Measurements from ENCODE around the gene CDV3. TPM values are rescaled to one million over a fixed set of nuclear protein-coding genes. Genes with fewer than 3 reads are reported as not detected.

Gene CDV3
- total RNA-seq, 2 experiments from 2014 or later = 171 to 296 TPM

DNA sequence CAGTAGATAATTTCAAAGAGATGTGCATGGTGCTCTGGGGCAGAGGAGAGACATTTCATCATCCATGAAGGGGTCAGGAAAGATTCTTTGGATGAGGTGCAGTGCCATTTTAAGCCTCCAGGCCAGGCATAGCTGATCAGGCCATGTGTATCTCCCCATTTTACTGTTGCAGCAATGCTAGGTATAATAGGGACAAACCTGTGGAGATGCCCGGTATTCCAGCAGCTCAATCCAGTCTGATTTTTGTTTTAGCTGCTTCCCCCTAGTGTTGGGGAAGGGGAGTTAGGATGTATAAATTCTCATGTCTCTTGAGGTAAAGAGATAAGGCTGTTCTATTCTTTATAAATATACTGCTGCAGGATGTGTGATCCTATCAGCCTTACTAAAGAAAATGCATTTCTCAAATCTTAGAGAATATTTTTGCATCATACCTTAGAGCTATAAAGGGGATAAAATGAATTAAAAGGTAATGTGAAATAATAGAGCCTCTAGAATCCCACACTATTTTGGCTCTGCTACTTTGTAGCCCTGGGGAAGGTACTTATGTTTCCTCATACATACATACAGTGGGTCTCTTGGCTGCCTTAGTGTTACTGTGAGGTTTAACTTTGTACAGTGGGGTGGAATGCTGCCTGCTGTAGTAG lies 5.2 kb downstream of the CDV3 start:
- no peaks in the 10 kb centered on the region for H3K9me2 ChIP-seq (ENCODE audit: insufficient read depth, low read length)
- H3K36me3 ChIP-seq (ENCODE audit: insufficient read depth, low read length) = peaks cover 91% of the 10 kb centered on the region
- no peaks in the 10 kb centered on the region for H3K9me3 ChIP-seq (ENCODE audit: low read length)
- CTCF ChIA-PET (ENCODE audit: unreplicated experiment) = interaction anchor here (2.5 kb wide), 1 partner anchor 111 kb away, joined by 7 read pairs; no protein-coding TSS in a partner anchor
- H3K79me2 ChIP-seq (ENCODE audit: insufficient read depth, low read depth, low read length) = peaks cover 95% of the 10 kb centered on the region
- H3K27ac ChIP-seq (ENCODE audit: low read depth, low read length, poor library complexity, severe bottlenecking) = peak overlapping the region; percentile 31
- TSS peak; percentile 1 for BruUV-seq (replicated peaks)
- peak overlapping the region; percentile 87 for H3K4me3 ChIP-seq (ENCODE audit: low read depth, low read length, poor library complexity, severe bottlenecking)
- intact Hi-C loops (cut with micrococcal nuclease; ENCODE audit: unreplicated experiment) = loop anchor here (10.0 kb wide), 1 partner anchor 226 kb away; the partner anchor contains the start of gene SRPRB
- DNase-seq (ENCODE audit: low spot score) = peak; percentile 23
- POLR2A ChIA-PET = interaction anchor here (1.3 to 3.3 kb wide), 8 partner anchors 33 to 132 kb away, joined by 3 to 14 read pairs (median 4); no protein-coding TSS in a partner anchor
- TF ChIP-seq, protein P1, sequence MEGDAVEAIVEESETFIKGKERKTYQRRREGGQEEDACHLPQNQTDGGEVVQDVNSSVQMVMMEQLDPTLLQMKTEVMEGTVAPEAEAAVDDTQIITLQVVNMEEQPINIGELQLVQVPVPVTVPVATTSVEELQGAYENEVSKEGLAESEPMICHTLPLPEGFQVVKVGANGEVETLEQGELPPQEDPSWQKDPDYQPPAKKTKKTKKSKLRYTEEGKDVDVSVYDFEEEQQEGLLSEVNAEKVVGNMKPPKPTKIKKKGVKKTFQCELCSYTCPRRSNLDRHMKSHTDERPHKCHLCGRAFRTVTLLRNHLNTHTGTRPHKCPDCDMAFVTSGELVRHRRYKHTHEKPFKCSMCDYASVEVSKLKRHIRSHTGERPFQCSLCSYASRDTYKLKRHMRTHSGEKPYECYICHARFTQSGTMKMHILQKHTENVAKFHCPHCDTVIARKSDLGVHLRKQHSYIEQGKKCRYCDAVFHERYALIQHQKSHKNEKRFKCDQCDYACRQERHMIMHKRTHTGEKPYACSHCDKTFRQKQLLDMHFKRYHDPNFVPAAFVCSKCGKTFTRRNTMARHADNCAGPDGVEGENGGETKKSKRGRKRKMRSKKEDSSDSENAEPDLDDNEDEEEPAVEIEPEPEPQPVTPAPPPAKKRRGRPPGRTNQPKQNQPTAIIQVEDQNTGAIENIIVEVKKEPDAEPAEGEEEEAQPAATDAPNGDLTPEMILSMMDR (conservative IDR thresholded peaks at IDR 0.05; ENCODE audit: low read length) = peak; percentile 88
- no peak for TF ChIP-seq EZH2phosphoT487 (IDR thresholded peaks at IDR 0.05; ENCODE audit: borderline replicate concordance, low read depth, low read length)
- H2AFZ ChIP-seq (ENCODE audit: low read length) = no peak overlapping the region
- peaks cover 50% of the 10 kb centered on the region for H4K20me1 ChIP-seq (ENCODE audit: insufficient read depth, low read length)
- peak overlapping the region; percentile 70 for H3K4me2 ChIP-seq (ENCODE audit: low read length)
- H3K4me1 ChIP-seq (ENCODE audit: insufficient read depth, low read length, poor library complexity, severe bottlenecking) = peaks cover 60% of the 10 kb centered on the region

DNA sequence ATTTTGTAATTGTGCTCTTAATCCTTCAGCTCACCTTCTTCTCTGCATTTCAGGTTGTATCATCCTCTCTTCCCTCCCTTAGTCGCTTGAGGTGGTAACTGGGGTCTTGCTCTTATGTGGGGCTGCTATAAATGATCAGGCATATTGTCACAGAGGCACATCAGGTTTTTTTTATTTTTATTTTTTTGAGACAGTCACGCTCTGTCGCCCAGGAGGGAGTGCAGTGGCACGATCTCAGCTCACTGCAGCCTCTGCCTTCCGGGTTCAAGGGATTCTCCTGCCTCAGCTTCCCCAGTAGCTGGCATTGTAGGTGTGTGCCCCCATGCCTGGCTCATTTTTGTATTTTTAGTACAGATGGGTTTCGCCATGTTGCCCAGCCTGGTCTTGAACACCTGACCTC lies 9.9 kb downstream of the CDV3 start:
- Histone ChIP-seq H4K20me1 (ENCODE audit: insufficient read depth, low read length) (peaks cover 41% of the 10 kb centered on the region), H3K9me3 (ENCODE audit: low read length) (no peaks in the 10 kb centered on the region), H3K4me3 (ENCODE audit: low read depth, low read length, poor library complexity, severe bottlenecking) (no peak overlapping the region), H3K36me3 (ENCODE audit: insufficient read depth, low read length) (peaks cover 97% of the 10 kb centered on the region), H3K9me2 (ENCODE audit: insufficient read depth, low read length) (no peaks in the 10 kb centered on the region), H3K4me2 (ENCODE audit: low read length) (no peak overlapping the region), H3K79me2 (ENCODE audit: insufficient read depth, low read depth, low read length) (peaks cover 96% of the 10 kb centered on the region), H3K4me1 (ENCODE audit: insufficient read depth, low read length, poor library complexity, severe bottlenecking) (peaks cover 33% of the 10 kb centered on the region), H2AFZ (ENCODE audit: low read length) (no peak overlapping the region), H3K27ac (ENCODE audit: low read depth, low read length, poor library complexity, severe bottlenecking) (no peak overlapping the region)
- no peak for DNase-seq (ENCODE audit: low spot score)
- TF ChIP-seq EZH2phosphoT487 (IDR thresholded peaks at IDR 0.05; ENCODE audit: borderline replicate concordance, low read depth, low read length) = no peak
- TF ChIP-seq, protein P1 (conservative IDR thresholded peaks at IDR 0.05; ENCODE audit: low read length) = no peak
- POLR2A ChIA-PET = interaction anchor here (1.1 kb wide), 1 partner anchor 58 kb away, joined by 5 read pairs; no protein-coding TSS in a partner anchor
- CTCF ChIA-PET (ENCODE audit: unreplicated experiment) = no interaction called here
- intact Hi-C loops (cut with micrococcal nuclease; ENCODE audit: unreplicated experiment) = no loop called here
- no TSS peak for BruUV-seq (replicated peaks)

DNA sequence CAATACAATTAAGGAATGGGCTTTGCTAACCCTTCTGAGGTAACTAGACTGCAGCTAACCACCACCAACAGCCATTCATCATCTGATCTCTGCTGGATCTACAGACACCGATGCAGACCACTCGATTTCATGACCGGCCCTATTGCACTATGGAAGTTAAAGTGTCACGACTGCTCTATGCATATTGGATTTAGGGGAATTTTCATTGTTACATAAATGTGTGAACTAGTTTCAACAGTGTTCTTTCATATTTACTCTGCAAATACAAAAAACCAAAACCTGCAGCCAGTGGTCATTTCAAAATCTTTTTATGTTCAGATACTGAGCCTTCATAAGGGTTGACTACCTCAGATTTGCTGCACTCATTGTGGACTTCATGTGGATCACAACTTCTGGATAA lies 14.5 kb downstream of the CDV3 start:
- TF ChIP-seq EZH2phosphoT487 (IDR thresholded peaks at IDR 0.05; ENCODE audit: borderline replicate concordance, low read depth, low read length) = no peak
- TF ChIP-seq, protein P1 (conservative IDR thresholded peaks at IDR 0.05; ENCODE audit: low read length) = no peak
- POLR2A ChIA-PET = interaction anchor here (0.6 to 1.5 kb wide), 6 partner anchors 10 to 164 kb away, joined by 3 to 8 read pairs (median 4); partner anchors contain the start of gene CDV3
- Histone ChIP-seq H3K4me3 (ENCODE audit: low read depth, low read length, poor library complexity, severe bottlenecking) (no peak overlapping the region), H3K9me2 (ENCODE audit: insufficient read depth, low read length) (no peaks in the 10 kb centered on the region), H3K79me2 (ENCODE audit: insufficient read depth, low read depth, low read length) (peaks cover 60% of the 10 kb centered on the region), H3K4me1 (ENCODE audit: insufficient read depth, low read length, poor library complexity, severe bottlenecking) (peaks cover 4% of the 10 kb centered on the region), H3K36me3 (ENCODE audit: insufficient read depth, low read length) (peaks cover 80% of the 10 kb centered on the region), H3K9me3 (ENCODE audit: low read length) (no peaks in the 10 kb centered on the region), H4K20me1 (ENCODE audit: insufficient read depth, low read length) (peaks cover 37% of the 10 kb centered on the region; the same call in 1 of the 2 replicates), H2AFZ (ENCODE audit: low read length) (no peak overlapping the region), H3K27ac (ENCODE audit: low read depth, low read length, poor library complexity, severe bottlenecking) (no peak overlapping the region), H3K4me2 (ENCODE audit: low read length) (no peak overlapping the region)
- intact Hi-C loops (cut with micrococcal nuclease; ENCODE audit: unreplicated experiment) = no loop called here
- BruUV-seq (replicated peaks) = no TSS peak
- CTCF ChIA-PET (ENCODE audit: unreplicated experiment) = interaction anchor here (0.9 kb wide), 1 partner anchor 13 kb away, joined by 3 read pairs; no protein-coding TSS in a partner anchor
- no peak for DNase-seq (ENCODE audit: low spot score)
